Liver (tissue), 9 donors: ENCODE data around the gene LBHD1. TPM values are rescaled to one million over a fixed set of nuclear protein-coding genes. Genes with fewer than 3 reads are reported as not detected.
"Not testable (repeated sequence)": the region's sequence is repeated elsewhere in the genome, so short reads cannot be mapped to it uniquely, and the experiment has no call there.

ENCODE experiments used
- DNase-seq: peaks from one replicate; pipeline ENCODE4 v3.0.0-alpha.2; 2017; ENCODE audit warnings: low spot score
- H3K27ac ChIP-seq, 2 donors: one replicate each; pipeline ENCODE4 v1.7.0; 2013; ENCODE audit warnings: inconsistent platforms in 2 of 2, low read length in 2 of 2, control low read depth in 1 of 2, low read depth in 1 of 2, mild to moderate bottlenecking in 1 of 2
- H3K27me3 ChIP-seq, 4 donors: one replicate each; pipeline versions ENCODE4 v1.6.1 to v1.7.0; 2013; ENCODE audit warnings: low read length in 3 of 4, inconsistent platforms in 1 of 4, mild to moderate bottlenecking in 1 of 4, moderate library complexity in 1 of 4; ENCODE audit not compliant: control insufficient read depth in 4 of 4, insufficient read depth in 4 of 4
- H3K36me3 ChIP-seq, 4 donors: one replicate each; pipeline versions ENCODE4 v1.6.1 to v1.7.0; 2013; ENCODE audit warnings: low read length in 3 of 4, mild to moderate bottlenecking in 3 of 4, low read depth in 1 of 4, moderate library complexity in 1 of 4; ENCODE audit not compliant: control insufficient read depth in 4 of 4, insufficient read depth in 3 of 4
- H3K4me1 ChIP-seq, 4 donors: one replicate each; pipeline versions ENCODE4 v1.6.1 to v1.7.0; 2013; ENCODE audit warnings: low read length in 3 of 4, mild to moderate bottlenecking in 3 of 4, moderate library complexity in 1 of 4; ENCODE audit not compliant: control insufficient read depth in 4 of 4, insufficient read depth in 4 of 4
- H3K4me3 ChIP-seq, 3 donors: one replicate each; pipeline versions ENCODE4 v1.6.1 to v1.7.0; 2013; ENCODE audit warnings: low read length in 3 of 3, control low read depth in 1 of 3, low read depth in 1 of 3, mild to moderate bottlenecking in 1 of 3
- H3K9ac ChIP-seq, 2 donors: one replicate each; pipeline ENCODE4 v1.7.0; 2013; ENCODE audit warnings: low read length in 2 of 2, mild to moderate bottlenecking in 2 of 2, moderate library complexity in 2 of 2, control low read depth in 1 of 2, low read depth in 1 of 2
- H3K9me3 ChIP-seq, 4 donors: one replicate each; pipeline versions ENCODE4 v1.6.1 to v1.7.0; 2013; ENCODE audit warnings: low read length in 3 of 4; ENCODE audit not compliant: control insufficient read depth in 4 of 4
- EGR1 ChIP-seq, 2 donors: IDR thresholded peaks; 2 replicates each; pipeline ENCODE4 v1.6.1; 2016 to 2018; ENCODE audit warnings: antibody characterized with exemption in 2 of 2, low read depth in 2 of 2
- GABPA ChIP-seq, 2 donors: IDR thresholded peaks in 1 of 2; conservative IDR thresholded peaks in 1 of 2; 2 replicates each; pipeline ENCODE4 v1.6.1; 2016; ENCODE audit warnings: antibody characterized with exemption in 2 of 2, mild to moderate bottlenecking in 1 of 2, moderate library complexity in 1 of 2
- HNF4A ChIP-seq, 2 donors: conservative IDR thresholded peaks; 2 replicates each; pipeline ENCODE4 v1.6.1; 2016; ENCODE audit warnings: antibody characterized with exemption in 2 of 2, mild to moderate bottlenecking in 2 of 2
- JUND ChIP-seq, 2 donors: IDR thresholded peaks; 2 replicates each; pipeline ENCODE4 v1.6.1; 2016; ENCODE audit warnings: antibody characterized with exemption in 2 of 2
- NR2F2 ChIP-seq: IDR thresholded peaks from 2 replicates; pipeline ENCODE4 v1.6.1; 2016; ENCODE audit warnings: antibody characterized with exemption
- RAD21 ChIP-seq, 2 donors: IDR thresholded peaks; 2 replicates each; pipeline ENCODE4 v1.6.1; 2016; ENCODE audit warnings: antibody characterized with exemption in 2 of 2, mild to moderate bottlenecking in 2 of 2
- RXRA ChIP-seq, 2 donors: IDR thresholded peaks; 2 replicates each; pipeline ENCODE4 v1.6.1; 2017 to 2018; ENCODE audit warnings: antibody characterized with exemption in 2 of 2, mild to moderate bottlenecking in 1 of 2
- SP1 ChIP-seq: IDR thresholded peaks from 2 replicates; pipeline ENCODE4 v1.6.1; 2018; ENCODE audit warnings: antibody characterized with exemption, mild to moderate bottlenecking
- WGBS: extraction: QIAGEN DNeasy Blood & Tissue Kit; methylation state at CpG from one replicate; pipeline ENCODE4 v1.1.7; 2013; 5-methylcytosine and 5-hydroxymethylcytosine counted together
- polyA plus RNA-seq, 2 donors: library from polyadenylated mRNA; stranded (reverse) in 1 of 2; unstranded in 1 of 2; fragments of 200-250 nt in 1 of 2; fragments of >200 nt in 1 of 2; fragmentation: Nextera tagmentation in 1 of 2; extraction: Ambion mirVana in 1 of 2; gene quantifications; one replicate each; pipeline versions ENCODE4 v1.2.1 to v1.2.3, GENCODE V29; 2013 to 2015
- total RNA-seq, 2 donors: library from RNA; depleted of rRNA; stranded (reverse); fragments of >200 nt; gene quantifications; one replicate each; pipeline ENCODE4 v1.2.3, GENCODE V29; 2014
- TF ChIP-seq, protein P1 (sequence below): IDR thresholded peaks from 2 replicates; pipeline ENCODE4 v1.6.1; 2016; ENCODE audit warnings: antibody characterized with exemption
- TF ChIP-seq, protein P2 (sequence below): IDR thresholded peaks from 2 replicates; pipeline ENCODE4 v1.6.1; 2016; ENCODE audit warnings: antibody characterized with exemption, mild to moderate bottlenecking
- TF ChIP-seq, protein P3 (sequence below): IDR thresholded peaks from 2 replicates; pipeline ENCODE4 v1.6.1; 2016; ENCODE audit warnings: antibody characterized with exemption
- donor health status: healthy.
- donor health status: healthy.
- donor health status: healthy.
- donor health status: healthy.
- donor health status: healthy.

The LBHD1 gene
- total and polyA plus RNA-seq, 4 donors = 1.6 to 4.4 (median 3.4) TPM

DNA sequence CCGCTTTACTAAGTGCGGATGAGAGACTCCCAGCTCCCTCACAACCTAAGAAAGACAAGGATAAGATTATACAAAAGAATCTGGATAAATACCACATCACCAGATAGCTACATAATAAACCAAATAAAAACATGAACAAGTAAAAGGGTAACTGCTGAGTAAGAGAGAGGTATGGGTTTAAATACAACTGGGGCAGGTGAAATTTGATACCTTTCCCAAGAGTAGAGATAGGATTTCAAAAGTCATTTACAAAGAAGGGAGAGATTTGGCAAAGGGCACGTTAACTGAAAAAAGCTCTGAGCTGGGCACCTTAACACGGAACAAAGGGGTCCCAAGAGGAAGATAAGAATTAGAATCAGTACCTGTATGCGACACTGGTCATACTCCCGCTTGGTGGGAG, 5.1 kb upstream of the LBHD1 start:
- Histone ChIP-seq H3K4me1 (peaks cover 7 to 50% (median 41%) of the 10 kb centered on the region in 4 donors), H3K36me3 (peaks cover 0 to 6% (median 3%) of the 10 kb centered on the region in 4 donors)

DNA sequence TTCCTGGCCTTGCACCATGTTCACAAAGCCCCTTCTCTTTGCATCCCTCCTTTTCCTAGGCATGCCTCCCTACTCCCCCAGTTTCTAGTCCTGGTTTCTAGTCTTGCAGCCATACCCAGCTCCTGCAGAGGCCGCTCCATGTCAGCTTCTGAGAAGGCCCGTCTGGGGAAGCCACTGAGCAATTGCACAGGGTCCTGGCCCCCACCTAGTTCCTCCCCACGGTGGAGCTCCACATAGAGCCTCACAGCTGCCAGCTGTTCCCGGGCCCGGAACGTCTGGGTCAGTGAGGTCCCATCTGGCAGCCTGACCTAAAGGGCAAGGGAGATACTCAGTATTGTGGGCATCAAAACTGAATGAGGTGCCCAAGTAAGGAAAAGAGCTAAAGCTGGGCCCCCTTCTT, 4.6 kb upstream of the LBHD1 start:
- no peak for DNase-seq
- Histone ChIP-seq H3K36me3 (peaks cover 0 to 6% (median 3%) of the 10 kb centered on the region in 4 donors), H3K4me3 (no peak overlapping the region), H3K9ac (no peak overlapping the region), H3K27ac (no peak overlapping the region), H3K27me3 (no peaks in the 10 kb centered on the region), H3K4me1 (peaks cover 7 to 50% (median 42%) of the 10 kb centered on the region in 4 donors), H3K9me3 (no peaks in the 10 kb centered on the region)
- WGBS = 57% methylated on average over 6 of the region's 6 CpGs
- TF ChIP-seq SP1 = no peak
- no peak for TF ChIP-seq NR2F2
- no peak for TF ChIP-seq GABPA (IDR thresholded peaks at IDR 0.05 in 1 of 2, conservative IDR thresholded peaks at IDR 0.05 in 1 of 2)
- no peak for TF ChIP-seq HNF4A (conservative IDR thresholded peaks at IDR 0.05)
- TF ChIP-seq, protein P1, sequence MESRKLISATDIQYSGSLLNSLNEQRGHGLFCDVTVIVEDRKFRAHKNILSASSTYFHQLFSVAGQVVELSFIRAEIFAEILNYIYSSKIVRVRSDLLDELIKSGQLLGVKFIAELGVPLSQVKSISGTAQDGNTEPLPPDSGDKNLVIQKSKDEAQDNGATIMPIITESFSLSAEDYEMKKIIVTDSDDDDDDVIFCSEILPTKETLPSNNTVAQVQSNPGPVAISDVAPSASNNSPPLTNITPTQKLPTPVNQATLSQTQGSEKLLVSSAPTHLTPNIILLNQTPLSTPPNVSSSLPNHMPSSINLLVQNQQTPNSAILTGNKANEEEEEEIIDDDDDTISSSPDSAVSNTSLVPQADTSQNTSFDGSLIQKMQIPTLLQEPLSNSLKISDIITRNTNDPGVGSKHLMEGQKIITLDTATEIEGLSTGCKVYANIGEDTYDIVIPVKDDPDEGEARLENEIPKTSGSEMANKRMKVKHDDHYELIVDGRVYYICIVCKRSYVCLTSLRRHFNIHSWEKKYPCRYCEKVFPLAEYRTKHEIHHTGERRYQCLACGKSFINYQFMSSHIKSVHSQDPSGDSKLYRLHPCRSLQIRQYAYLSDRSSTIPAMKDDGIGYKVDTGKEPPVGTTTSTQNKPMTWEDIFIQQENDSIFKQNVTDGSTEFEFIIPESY = no peak
- no peak for TF ChIP-seq EGR1 (IDR thresholded peaks at IDR 0.05; ENCODE audit: low read depth in 2 of 2)

More for the DNA sequence above, 5.1 kb upstream of the LBHD1 start:
- 82% methylated on average over 6 of the region's 6 CpGs for WGBS
- H3K9me3 ChIP-seq = no peaks in the 10 kb centered on the region
- no peak for DNase-seq
- no peak overlapping the region for H3K4me3 ChIP-seq
- H3K9ac ChIP-seq = no peak overlapping the region
- no peaks in the 10 kb centered on the region for H3K27me3 ChIP-seq
- TF ChIP-seq JUND (IDR thresholded peaks at IDR 0.05) (no peak), SP1 (no peak), GABPA (IDR thresholded peaks at IDR 0.05 in 1 of 2, conservative IDR thresholded peaks at IDR 0.05 in 1 of 2) (no peak), RAD21 (IDR thresholded peaks at IDR 0.05) (no peak), EGR1 (IDR thresholded peaks at IDR 0.05; ENCODE audit: low read depth in 2 of 2) (no peak), RXRA (IDR thresholded peaks at IDR 0.05) (no peak)
- TF ChIP-seq, protein P2, sequence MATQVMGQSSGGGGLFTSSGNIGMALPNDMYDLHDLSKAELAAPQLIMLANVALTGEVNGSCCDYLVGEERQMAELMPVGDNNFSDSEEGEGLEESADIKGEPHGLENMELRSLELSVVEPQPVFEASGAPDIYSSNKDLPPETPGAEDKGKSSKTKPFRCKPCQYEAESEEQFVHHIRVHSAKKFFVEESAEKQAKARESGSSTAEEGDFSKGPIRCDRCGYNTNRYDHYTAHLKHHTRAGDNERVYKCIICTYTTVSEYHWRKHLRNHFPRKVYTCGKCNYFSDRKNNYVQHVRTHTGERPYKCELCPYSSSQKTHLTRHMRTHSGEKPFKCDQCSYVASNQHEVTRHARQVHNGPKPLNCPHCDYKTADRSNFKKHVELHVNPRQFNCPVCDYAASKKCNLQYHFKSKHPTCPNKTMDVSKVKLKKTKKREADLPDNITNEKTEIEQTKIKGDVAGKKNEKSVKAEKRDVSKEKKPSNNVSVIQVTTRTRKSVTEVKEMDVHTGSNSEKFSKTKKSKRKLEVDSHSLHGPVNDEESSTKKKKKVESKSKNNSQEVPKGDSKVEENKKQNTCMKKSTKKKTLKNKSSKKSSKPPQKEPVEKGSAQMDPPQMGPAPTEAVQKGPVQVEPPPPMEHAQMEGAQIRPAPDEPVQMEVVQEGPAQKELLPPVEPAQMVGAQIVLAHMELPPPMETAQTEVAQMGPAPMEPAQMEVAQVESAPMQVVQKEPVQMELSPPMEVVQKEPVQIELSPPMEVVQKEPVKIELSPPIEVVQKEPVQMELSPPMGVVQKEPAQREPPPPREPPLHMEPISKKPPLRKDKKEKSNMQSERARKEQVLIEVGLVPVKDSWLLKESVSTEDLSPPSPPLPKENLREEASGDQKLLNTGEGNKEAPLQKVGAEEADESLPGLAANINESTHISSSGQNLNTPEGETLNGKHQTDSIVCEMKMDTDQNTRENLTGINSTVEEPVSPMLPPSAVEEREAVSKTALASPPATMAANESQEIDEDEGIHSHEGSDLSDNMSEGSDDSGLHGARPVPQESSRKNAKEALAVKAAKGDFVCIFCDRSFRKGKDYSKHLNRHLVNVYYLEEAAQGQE = no peak
- TF ChIP-seq, protein P3, sequence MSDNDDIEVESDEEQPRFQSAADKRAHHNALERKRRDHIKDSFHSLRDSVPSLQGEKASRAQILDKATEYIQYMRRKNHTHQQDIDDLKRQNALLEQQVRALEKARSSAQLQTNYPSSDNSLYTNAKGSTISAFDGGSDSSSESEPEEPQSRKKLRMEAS = no peak
- H3K27ac ChIP-seq = no peak overlapping the region

DNA sequence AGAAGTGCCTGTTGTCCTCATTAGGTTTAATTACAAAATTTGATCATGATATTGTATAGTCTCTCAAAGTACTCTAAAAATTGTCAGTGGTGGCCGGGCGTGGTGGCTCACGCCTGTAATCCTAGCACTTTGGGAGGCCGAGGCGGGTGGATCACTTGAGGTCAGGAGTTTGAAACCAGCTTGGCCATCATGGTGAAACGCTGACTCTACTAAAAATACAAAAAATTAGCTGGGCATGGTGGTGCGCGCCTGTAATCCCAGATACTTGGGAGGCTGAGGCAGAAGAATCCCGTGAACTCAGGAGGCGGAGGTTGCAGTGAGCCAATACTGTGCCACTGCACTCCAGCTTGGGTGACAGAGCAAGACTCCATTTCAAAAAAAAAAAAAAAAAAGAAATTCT, 3.3 kb upstream of the LBHD1 start:
- H3K9me3 ChIP-seq, H3K27me3 ChIP-seq, H3K36me3 ChIP-seq, DNase-seq, H3K4me3 ChIP-seq, H3K27ac ChIP-seq, H3K9ac ChIP-seq: not testable (repeated sequence)
- 90% methylated on average over 10 of the region's 10 CpGs for WGBS
- peaks cover 10 to 58% (median 46%) of the 10 kb centered on the region in 4 donors for H3K4me1 ChIP-seq
